ENCODE results near the gene PCED1A.
"Not testable (repeated sequence)": the region's sequence is repeated elsewhere in the genome, so short reads cannot be mapped to it uniquely, and the experiment has no call there.

The PCED1A gene

DNA sequence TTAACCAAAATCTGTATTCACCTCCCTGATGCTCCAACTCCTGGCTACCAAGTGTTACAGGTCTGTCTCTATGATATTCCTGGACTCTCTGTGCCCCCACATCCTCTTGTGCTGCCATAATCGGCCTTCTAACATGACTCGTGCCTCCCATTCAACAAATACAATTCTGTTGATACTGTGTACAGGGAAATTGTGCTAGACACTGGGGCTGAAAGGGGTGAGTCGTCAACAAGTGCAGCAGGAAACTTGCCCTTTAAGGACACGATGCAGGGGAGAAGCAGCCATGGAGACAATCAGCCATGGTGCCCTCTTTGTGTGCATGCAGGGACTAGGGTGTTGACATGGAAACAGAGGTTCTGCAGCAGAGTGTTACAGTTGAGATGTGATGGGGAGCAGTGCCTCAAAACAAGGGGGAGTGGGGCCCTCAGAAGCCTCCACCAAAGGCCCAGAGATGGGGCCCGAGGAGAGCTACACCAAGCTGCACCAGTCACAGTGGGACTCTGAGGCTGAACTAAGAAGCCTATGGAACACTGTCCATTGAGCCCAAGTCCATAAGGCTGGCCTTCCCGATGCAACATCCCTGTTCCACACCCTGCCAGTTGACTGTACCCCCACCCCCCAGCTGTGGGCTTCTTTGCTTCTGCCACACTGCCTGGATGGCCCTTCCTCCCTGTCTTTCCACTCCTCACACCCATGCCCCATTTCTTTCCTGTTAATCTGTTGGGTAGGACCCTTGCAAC is 3.1 kb downstream of the PCED1A start:
- TF ChIP-seq, protein P1, sequence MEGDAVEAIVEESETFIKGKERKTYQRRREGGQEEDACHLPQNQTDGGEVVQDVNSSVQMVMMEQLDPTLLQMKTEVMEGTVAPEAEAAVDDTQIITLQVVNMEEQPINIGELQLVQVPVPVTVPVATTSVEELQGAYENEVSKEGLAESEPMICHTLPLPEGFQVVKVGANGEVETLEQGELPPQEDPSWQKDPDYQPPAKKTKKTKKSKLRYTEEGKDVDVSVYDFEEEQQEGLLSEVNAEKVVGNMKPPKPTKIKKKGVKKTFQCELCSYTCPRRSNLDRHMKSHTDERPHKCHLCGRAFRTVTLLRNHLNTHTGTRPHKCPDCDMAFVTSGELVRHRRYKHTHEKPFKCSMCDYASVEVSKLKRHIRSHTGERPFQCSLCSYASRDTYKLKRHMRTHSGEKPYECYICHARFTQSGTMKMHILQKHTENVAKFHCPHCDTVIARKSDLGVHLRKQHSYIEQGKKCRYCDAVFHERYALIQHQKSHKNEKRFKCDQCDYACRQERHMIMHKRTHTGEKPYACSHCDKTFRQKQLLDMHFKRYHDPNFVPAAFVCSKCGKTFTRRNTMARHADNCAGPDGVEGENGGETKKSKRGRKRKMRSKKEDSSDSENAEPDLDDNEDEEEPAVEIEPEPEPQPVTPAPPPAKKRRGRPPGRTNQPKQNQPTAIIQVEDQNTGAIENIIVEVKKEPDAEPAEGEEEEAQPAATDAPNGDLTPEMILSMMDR (IDR thresholded peaks at IDR 0.05; ENCODE audit: low read depth, low read length), result no peak
- DNase-seq (ENCODE audit: extremely low read depth, low read depth), result no peak

DNA sequence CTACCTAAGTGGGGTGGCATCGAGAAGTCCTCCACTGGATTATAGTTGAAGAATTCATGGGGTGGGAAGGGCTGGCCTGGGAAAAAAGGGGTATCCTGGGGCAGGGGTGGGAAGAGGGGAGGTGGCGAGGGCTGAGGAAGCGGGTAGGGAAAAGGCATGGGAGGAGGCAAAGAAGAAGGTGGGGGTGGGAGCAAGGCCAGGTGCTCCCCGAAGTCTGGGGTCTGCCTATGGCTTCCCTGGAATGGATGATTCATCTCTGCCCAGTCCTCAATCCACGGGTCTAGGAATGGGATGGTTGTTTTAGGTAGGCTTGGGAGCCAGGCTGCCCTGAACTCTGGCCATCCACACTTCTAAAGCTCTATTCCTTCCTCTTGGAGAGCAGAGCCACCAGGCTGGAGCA is 4.4 kb downstream of the PCED1A start:
- TF ChIP-seq, protein P1 (IDR thresholded peaks at IDR 0.05; ENCODE audit: low read depth, low read length), result no peak
- no peak for DNase-seq (ENCODE audit: extremely low read depth, low read depth)

DNA sequence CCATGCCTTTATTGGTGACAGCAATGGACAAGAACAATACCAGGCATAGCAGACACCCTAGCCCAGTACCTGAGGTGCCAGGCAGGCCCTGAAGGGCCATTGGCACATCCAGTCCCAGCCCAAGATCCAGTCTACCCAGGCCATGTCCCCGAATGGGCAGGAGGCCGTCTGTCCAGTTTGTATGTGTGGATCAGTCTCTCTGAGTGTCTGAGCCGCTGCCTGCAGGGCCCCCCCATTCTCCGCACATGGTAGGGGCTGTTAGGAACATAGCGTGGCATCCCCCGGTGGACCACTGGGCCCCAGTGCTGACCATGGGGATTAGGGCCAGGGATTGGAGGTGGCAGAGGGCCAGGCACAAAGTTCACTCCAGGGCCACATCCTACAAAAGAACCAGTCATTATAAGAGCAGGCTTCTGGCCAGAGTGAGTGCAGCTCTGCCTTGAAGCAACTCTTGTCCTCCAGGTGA is 5.1 kb downstream of the PCED1A start:
- TF ChIP-seq, protein P1 (IDR thresholded peaks at IDR 0.05; ENCODE audit: low read depth, low read length), result no peak
- DNase-seq (ENCODE audit: extremely low read depth, low read depth), result no peak

DNA sequence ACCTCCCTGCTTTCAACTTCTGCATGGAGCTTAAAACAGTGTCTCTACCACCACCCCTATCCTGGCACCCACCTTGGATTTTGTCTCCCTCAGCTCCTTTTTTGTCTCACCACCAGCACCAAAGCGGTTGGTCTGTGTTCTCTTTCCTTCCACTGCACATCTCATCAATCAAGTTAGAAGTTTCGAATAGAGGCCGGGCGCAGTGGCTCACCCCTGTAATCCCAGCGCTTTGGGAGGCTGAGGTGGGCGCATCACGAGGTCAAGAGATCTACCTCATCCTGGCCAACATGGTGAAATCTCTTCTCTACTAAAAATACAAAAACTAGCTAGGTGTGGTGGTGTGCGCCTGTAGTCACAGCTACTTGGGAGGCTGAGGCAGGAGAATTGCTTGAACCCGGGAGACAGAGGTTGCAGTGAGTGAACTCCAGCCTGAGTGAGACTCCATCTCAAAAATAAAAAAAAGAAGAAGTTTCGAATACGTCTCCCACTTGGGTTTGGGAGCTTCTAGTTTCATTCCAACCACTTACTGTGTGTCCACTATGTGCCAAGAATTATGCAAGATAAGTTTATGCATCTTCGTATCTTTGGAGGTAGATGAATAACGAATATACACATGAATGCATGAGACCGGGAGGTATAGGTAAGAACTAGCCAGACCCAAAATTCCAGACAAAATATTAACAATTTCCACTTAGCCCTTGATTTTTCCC is 5.9 kb downstream of the PCED1A start:
- TF ChIP-seq, protein P1 (IDR thresholded peaks at IDR 0.05; ENCODE audit: low read depth, low read length), result no peak
- DNase-seq (ENCODE audit: extremely low read depth, low read depth), result no peak

DNA sequence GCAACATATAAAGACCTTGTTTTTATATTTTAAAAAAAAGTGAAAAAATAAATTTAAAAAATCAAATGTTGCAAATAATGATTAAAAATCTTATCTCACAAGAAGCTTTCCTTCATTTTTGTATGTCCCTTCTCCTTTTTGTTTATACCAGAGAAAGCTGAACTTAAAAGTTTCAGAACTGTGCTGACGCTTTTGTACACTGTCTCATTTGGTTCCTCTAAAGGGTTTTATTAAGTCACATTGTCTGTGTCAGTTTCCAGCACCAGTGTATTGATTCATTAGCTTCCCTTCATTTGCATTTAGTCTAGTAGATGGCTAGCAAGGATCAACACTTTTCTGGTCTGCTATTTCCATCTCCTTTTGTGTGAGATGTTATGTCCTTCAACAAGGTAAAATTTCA is 6.7 kb downstream of the PCED1A start:
- TF ChIP-seq, protein P1 (IDR thresholded peaks at IDR 0.05; ENCODE audit: low read depth, low read length), result no peak
- DNase-seq (ENCODE audit: extremely low read depth, low read depth), result no peak

DNA sequence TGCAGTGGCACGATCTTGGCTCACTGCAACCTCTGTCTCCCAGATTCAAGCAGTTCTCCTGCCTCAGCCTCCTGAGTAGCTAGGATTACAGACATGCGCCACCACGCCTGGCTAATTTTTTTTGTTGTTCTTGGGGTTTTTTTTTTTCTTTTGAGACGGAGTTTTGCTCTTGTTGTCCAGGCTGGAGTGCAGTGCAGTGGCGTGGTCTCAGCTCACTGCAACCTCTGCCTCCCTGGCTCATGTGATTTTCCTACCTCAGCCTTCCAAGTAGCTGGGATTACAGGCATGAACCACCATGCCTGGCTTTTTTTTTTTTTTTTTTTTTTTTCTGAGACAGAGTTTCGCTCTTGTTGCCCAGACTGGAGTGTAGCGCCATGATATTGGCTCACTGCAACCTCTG is 9.2 kb downstream of the PCED1A start:
- not testable (repeated sequence) for DNase-seq (ENCODE audit: extremely low read depth, low read depth)

DNA sequence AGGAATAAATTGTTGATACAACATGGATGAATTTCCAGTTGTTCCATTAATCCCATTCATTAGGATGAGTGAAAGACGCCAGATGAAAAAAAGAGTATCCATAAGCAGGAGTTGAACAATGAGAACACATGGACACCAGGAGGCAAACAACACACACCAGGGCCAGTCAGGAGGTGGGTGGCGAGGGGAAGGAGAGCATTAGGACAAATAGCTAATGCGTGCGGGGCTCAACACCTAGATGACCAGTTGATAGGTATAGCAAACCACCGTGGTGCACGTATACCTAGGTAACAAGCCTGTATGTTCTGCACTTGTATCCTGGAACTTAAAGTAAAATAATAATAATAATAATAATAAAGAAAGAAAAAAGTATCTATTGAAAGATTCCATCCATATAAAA is 11.1 kb downstream of the PCED1A start:
- DNase-seq (ENCODE audit: extremely low read depth, low read depth), result no peak
- TF ChIP-seq, protein P1 (IDR thresholded peaks at IDR 0.05; ENCODE audit: low read depth, low read length), result no peak

Data from AG09319 (cell line).